GM19467 (cell line): ENCODE results near the gene PTPN13.

Experiments used
- ATAC-seq: cut with Tn5 transposase; IDR thresholded peaks from one replicate; pipeline ENCODE4 v1.9.1; 2021; ENCODE audit warnings: mild to moderate bottlenecking, moderate library complexity; ENCODE audit not compliant: unreplicated experiment

The PTPN13 gene

GRCh38 chr4:86593688-86594558 lies at the start of gene PTPN13:
Gene PTPN13 (plus strand): TSS chr4:86594315. CDS start chr4:86635257, 40,942 bp downstream.
- ATAC-seq, result peak; percentile 98

GRCh38 chr4:86547140-86547539 lies 47.0 kb upstream of the PTPN13 start:
- no peak for ATAC-seq

GRCh38 chr4:86549163-86549788 lies 44.8 kb upstream of the PTPN13 start:
- ATAC-seq, result no peak

- ATAC-seq, result no peak
Measured at GRCh38 chr4:86551387-86551786, 42.7 kb upstream of the PTPN13 start.

- no peak for ATAC-seq
Measured at GRCh38 chr4:86554646-86555045, 39.5 kb upstream of the PTPN13 start.

GRCh38 chr4:86556791-86557415 lies 37.2 kb upstream of the PTPN13 start:
- ATAC-seq, result peak; percentile 29

GRCh38 chr4:86557526-86557925 lies 36.6 kb upstream of the PTPN13 start:
- ATAC-seq, result peak; percentile 75

- no peak for ATAC-seq
Measured at GRCh38 chr4:86558258-86558657, 35.9 kb upstream of the PTPN13 start.

GRCh38 chr4:86558797-86559196 lies 35.3 kb upstream of the PTPN13 start:
- no peak for ATAC-seq

- ATAC-seq, result no peak
Measured at GRCh38 chr4:86560447-86560846, 33.7 kb upstream of the PTPN13 start.

- ATAC-seq, result no peak
Measured at GRCh38 chr4:86561256-86561655, 32.9 kb upstream of the PTPN13 start.

- ATAC-seq, result no peak
Measured at GRCh38 chr4:86563416-86563815, 30.7 kb upstream of the PTPN13 start.

- ATAC-seq, result no peak
Measured at GRCh38 chr4:86564795-86565194, 29.3 kb upstream of the PTPN13 start.

- no peak for ATAC-seq
Measured at GRCh38 chr4:86565651-86566050, 28.5 kb upstream of the PTPN13 start.

GRCh38 chr4:86569103-86569870 lies 24.8 kb upstream of the PTPN13 start:
- ATAC-seq, result no peak

GRCh38 chr4:86579941-86580340 lies 14.2 kb upstream of the PTPN13 start:
- ATAC-seq, result no peak

GRCh38 chr4:86582410-86582809 lies 11.7 kb upstream of the PTPN13 start:
- ATAC-seq, result no peak

GRCh38 chr4:86586160-86586572 lies 7.9 kb upstream of the PTPN13 start:
- no peak for ATAC-seq

- no peak for ATAC-seq
Measured at GRCh38 chr4:86586626-86587380, 7.3 kb upstream of the PTPN13 start.

- ATAC-seq, result no peak
Measured at GRCh38 chr4:86587381-86588140, 6.6 kb upstream of the PTPN13 start.
